Middle frontal gyrus (tissue), 1 donor: Measurements from ENCODE around the gene KLF16.

ENCODE experiments used
- DNase-seq: peaks from one replicate; pipeline ENCODE4 v3.0.0-alpha.2; 2015; ENCODE audit warnings: low spot score; ENCODE audit errors: extremely low spot score

Gene KLF16

GRCh38 chr19:1823539-1824251 is 39.7 kb downstream of the KLF16 start:
- no peak for DNase-seq

- DNase-seq: no peak
Measured at GRCh38 chr19:1823020-1823419, 40.4 kb downstream of the KLF16 start.

GRCh38 chr19:1822210-1822609 is 41.2 kb downstream of the KLF16 start:
- no peak for DNase-seq

GRCh38 chr19:1819341-1820255 is 43.8 kb downstream of the KLF16 start:
- DNase-seq: no peak

GRCh38 chr19:1818549-1819195 is 44.7 kb downstream of the KLF16 start:
- DNase-seq: no peak

- no peak for DNase-seq
Measured at GRCh38 chr19:1817553-1818179, 45.7 kb downstream of the KLF16 start.

GRCh38 chr19:1816530-1817298 is 46.7 kb downstream of the KLF16 start:
- no peak for DNase-seq

GRCh38 chr19:1815605-1816529 is 47.5 kb downstream of the KLF16 start:
- no peak for DNase-seq

GRCh38 chr19:1814833-1815604 is 48.4 kb downstream of the KLF16 start:
- no peak for DNase-seq

GRCh38 chr19:1814391-1814790 is 49.0 kb downstream of the KLF16 start:
- no peak for DNase-seq

- no peak for DNase-seq
Measured at GRCh38 chr19:1813192-1814182, 49.9 kb downstream of the KLF16 start.

- DNase-seq: no peak
Measured at GRCh38 chr19:1812426-1813191, 50.8 kb downstream of the KLF16 start.

- no peak for DNase-seq
Measured at GRCh38 chr19:1811942-1812425, 51.4 kb downstream of the KLF16 start, which contains the start of gene ATP8B3. TSS of gene ATP8B3 (minus strand) at chr19:1812276. CDS start at chr19:1811736, 540 bp downstream.

GRCh38 chr19:1811472-1811894 is 51.9 kb downstream of the KLF16 start:
- DNase-seq: no peak

GRCh38 chr19:1810439-1811160 is 52.8 kb downstream of the KLF16 start:
- DNase-seq: no peak

- DNase-seq: no peak
Measured at GRCh38 chr19:1809678-1810077, 53.7 kb downstream of the KLF16 start.
